Measurements from ENCODE around the gene CMYA5. TPM values are rescaled to one million over a fixed set of nuclear protein-coding genes. Genes with fewer than 3 reads are reported as not detected.

Gene CMYA5
- total RNA-seq, 1 experiment from 2014 or later, result 0.15 TPM

- POLR2A ChIA-PET (ENCODE audit: unreplicated experiment), result no interaction called here
- DNase-seq, result no peak
- Histone ChIP-seq H3K36me3 (ENCODE audit: low read depth, low read length) (no peaks in the 10 kb centered on the region), H3K79me2 (ENCODE audit: low read length) (no peaks in the 10 kb centered on the region), H2AFZ (ENCODE audit: low read length) (no peak overlapping the region), H3K4me2 (ENCODE audit: low read length) (no peak overlapping the region), H3K4me1 (ENCODE audit: insufficient read depth, low read length) (no peaks in the 10 kb centered on the region), H4K20me1 (ENCODE audit: low read length) (no peaks in the 10 kb centered on the region), H3F3A (ENCODE audit: low read length, unreplicated experiment) (no peaks in the 10 kb centered on the region), H3K9me2 (replicated peaks; ENCODE audit: low read length) (no peaks in the 10 kb centered on the region), H3K27ac (ENCODE audit: low read length) (no peak overlapping the region), H3K27me3 (ENCODE audit: low read length) (peaks cover 51% of the 10 kb centered on the region), H3K9ac (ENCODE audit: low read length) (no peak overlapping the region), H3K4me3 (ENCODE audit: low read length) (no peak overlapping the region), H3K9me3 (ENCODE audit: low read length) (no peaks in the 10 kb centered on the region)
- no TSS peak for BruUV-seq (replicated peaks)
- intact Hi-C loops (cut with micrococcal nuclease), result no loop called here
- no peak for ATAC-seq
- TF ChIP-seq EZH2phosphoT487 (IDR thresholded peaks at IDR 0.05; ENCODE audit: borderline replicate concordance, low read length), result no peak
- TF ChIP-seq CTCF (conservative IDR thresholded peaks at IDR 0.05; ENCODE audit: low read depth, low read length), result no peak
- TF ChIP-seq EZH2 (IDR thresholded peaks at IDR 0.05; ENCODE audit: low read length, unreplicated experiment), result no peak
- CTCF ChIA-PET, result no interaction called here
Observed at GRCh38 chr5:79743846-79744605, 54.4 kb downstream of the CMYA5 start.

- no peaks in the 10 kb centered on the region for H3K9me3 ChIP-seq (ENCODE audit: low read length)
- H3K27me3 ChIP-seq (ENCODE audit: low read length), result peaks cover 48% of the 10 kb centered on the region
- DNase-seq (no peak), ATAC-seq (no peak)
- H3K27ac ChIP-seq (ENCODE audit: low read length), result no peak overlapping the region
- no TSS peak for BruUV-seq (replicated peaks)
- H3K4me3 ChIP-seq (ENCODE audit: low read length), result no peak overlapping the region
- H3F3A ChIP-seq (ENCODE audit: low read length, unreplicated experiment), result no peaks in the 10 kb centered on the region
- ChIA-PET POLR2A (ENCODE audit: unreplicated experiment) (no interaction called here), CTCF (no interaction called here)
- no peak overlapping the region for H3K4me2 ChIP-seq (ENCODE audit: low read length)
- no peak overlapping the region for H3K9ac ChIP-seq (ENCODE audit: low read length)
- no peaks in the 10 kb centered on the region for H3K79me2 ChIP-seq (ENCODE audit: low read length)
- intact Hi-C loops (cut with micrococcal nuclease), result no loop called here
- H4K20me1 ChIP-seq (ENCODE audit: low read length), result no peaks in the 10 kb centered on the region
- H3K4me1 ChIP-seq (ENCODE audit: insufficient read depth, low read length), result no peaks in the 10 kb centered on the region
- TF ChIP-seq EZH2phosphoT487 (IDR thresholded peaks at IDR 0.05; ENCODE audit: borderline replicate concordance, low read length), result no peak
- TF ChIP-seq EZH2 (IDR thresholded peaks at IDR 0.05; ENCODE audit: low read length, unreplicated experiment), result no peak
- no peak for TF ChIP-seq CTCF (conservative IDR thresholded peaks at IDR 0.05; ENCODE audit: low read depth, low read length)
- no peaks in the 10 kb centered on the region for H3K36me3 ChIP-seq (ENCODE audit: low read depth, low read length)
- H2AFZ ChIP-seq (ENCODE audit: low read length), result no peak overlapping the region
- no peaks in the 10 kb centered on the region for H3K9me2 ChIP-seq (replicated peaks; ENCODE audit: low read length)
Observed at GRCh38 chr5:79745255-79745654, 55.6 kb downstream of the CMYA5 start.
